ENCODE results near the gene SLC25A1.
"Not testable (repeated sequence)": the region's sequence is repeated elsewhere in the genome, so short reads cannot be mapped to it uniquely, and the experiment has no call there.

Gene SLC25A1

GRCh38 chr22:19158649-19159048 lies 19.9 kb downstream of the SLC25A1 start:
- not testable (repeated sequence) for DNase-seq

GRCh38 chr22:19156109-19156508 lies 22.4 kb downstream of the SLC25A1 start:
- DNase-seq: not testable (repeated sequence)

GRCh38 chr22:19152942-19153883 lies 25.3 kb downstream of the SLC25A1 start:
- DNase-seq: no peak

- no peak for DNase-seq
Measured at GRCh38 chr22:19151329-19152191, 27.0 kb downstream of the SLC25A1 start.

- no peak for DNase-seq
Measured at GRCh38 chr22:19150482-19151328, 27.8 kb downstream of the SLC25A1 start.

GRCh38 chr22:19149991-19150390 lies 28.5 kb downstream of the SLC25A1 start, which contains the start of gene GSC2:
GSC2 (minus strand) TSS chr22:19150292; CDS start chr22:19150283, 9 bp downstream.
- no peak for DNase-seq

- no peak for DNase-seq
Measured at GRCh38 chr22:19149047-19149883, 29.3 kb downstream of the SLC25A1 start.

- no peak for DNase-seq
Measured at GRCh38 chr22:19148417-19149046, 30.0 kb downstream of the SLC25A1 start.

- no peak for DNase-seq
Measured at GRCh38 chr22:19147195-19147780, 31.2 kb downstream of the SLC25A1 start.

- DNase-seq: no peak
Measured at GRCh38 chr22:19146215-19146968, 32.1 kb downstream of the SLC25A1 start.

- no peak for DNase-seq
Measured at GRCh38 chr22:19143967-19144400, 34.6 kb downstream of the SLC25A1 start.

GRCh38 chr22:19143212-19143611 lies 35.3 kb downstream of the SLC25A1 start:
- DNase-seq: no peak

GRCh38 chr22:19142394-19142793 lies 36.1 kb downstream of the SLC25A1 start:
- no peak for DNase-seq

- no peak for DNase-seq
Measured at GRCh38 chr22:19139974-19140373, 38.6 kb downstream of the SLC25A1 start.

- DNase-seq: no peak
Measured at GRCh38 chr22:19139001-19139356, 39.6 kb downstream of the SLC25A1 start.

GRCh38 chr22:19138217-19139000 lies 40.1 kb downstream of the SLC25A1 start:
- DNase-seq: no peak

GRCh38 chr22:19137384-19138216 lies 40.9 kb downstream of the SLC25A1 start:
- no peak for DNase-seq

GRCh38 chr22:19136915-19137314 lies 41.6 kb downstream of the SLC25A1 start:
- no peak for DNase-seq

Data from effector CD8-positive, alpha-beta T cell (primary cell).